Activated CD8-positive, alpha-beta T cell treated with anti-CD3 and anti-CD28 coated beads for 36 hours (primary cell): ENCODE data around the gene MOB3B. TPM values are rescaled to one million over a fixed set of nuclear protein-coding genes. Genes with fewer than 3 reads are reported as not detected.

Experiments used
- ATAC-seq: fragments of 200-7000 bp; cut with Tn5 transposase; one replicate; pipeline ENCODE4 v1.10.0; 2021; ENCODE audit warnings: mild to moderate bottlenecking, moderate library complexity
- CTCF ChIA-PET: fragments of 350-600 bp; sonication (Branson Sonifier 250); formaldehyde crosslinking; loops from one replicate; lab custom pipeline; 2021; ENCODE audit warnings: antibody characterized with exemption; lab: Charles Lee
- POLR2A ChIA-PET: fragments of 350-600 bp; sonication (Branson Sonifier 250); formaldehyde crosslinking; loops from one replicate; lab custom pipeline; 2021; ENCODE audit warnings: antibody characterized with exemption; lab: Charles Lee
- DNase-seq: peaks from one replicate; pipeline ENCODE4 v3.0.0-alpha.2; 2020
- H3K27ac Mint-ChIP-seq: one replicate; pipeline ENCODE4 v1.8.0; 2021; ENCODE audit warnings: mild to moderate bottlenecking, mixed read lengths
- H3K27me3 Mint-ChIP-seq: one replicate; pipeline ENCODE4 v1.8.0; 2021; ENCODE audit warnings: mixed read lengths
- H3K36me3 Mint-ChIP-seq: one replicate; pipeline ENCODE4 v1.8.0; 2021; ENCODE audit warnings: low read depth, mixed read lengths
- H3K4me1 Mint-ChIP-seq: one replicate; pipeline ENCODE4 v1.8.0; 2021; ENCODE audit warnings: low read depth, mixed read lengths
- H3K4me3 Mint-ChIP-seq: one replicate; pipeline ENCODE4 v1.8.0; 2021; ENCODE audit warnings: mild to moderate bottlenecking, moderate library complexity, mixed read lengths
- H3K9me3 Mint-ChIP-seq: one replicate; pipeline ENCODE4 v1.8.0; 2021; ENCODE audit warnings: mixed read lengths
- intact Hi-C: fragments of 100-400 bp; cut with micrococcal nuclease; formaldehyde crosslinking; loops from one replicate; pipeline ENCODE4 v1.10.0; 2022
- total RNA-seq, 2 experiments: library from RNA; stranded (reverse); gene quantifications; one replicate each; pipeline ENCODE4 v1.2.3, GENCODE V29; 2021
- TF ChIP-seq, protein P1 (sequence below): fragments of 200-600 bp; IDR thresholded peaks from one replicate; pipeline ENCODE4 v1.8.0; 2022; ENCODE audit warnings: antibody characterized with exemption, mild to moderate bottlenecking

Gene MOB3B
- total RNA-seq, 2 experiments from 2014 or later, result 0.47 to 0.67 TPM

DNA sequence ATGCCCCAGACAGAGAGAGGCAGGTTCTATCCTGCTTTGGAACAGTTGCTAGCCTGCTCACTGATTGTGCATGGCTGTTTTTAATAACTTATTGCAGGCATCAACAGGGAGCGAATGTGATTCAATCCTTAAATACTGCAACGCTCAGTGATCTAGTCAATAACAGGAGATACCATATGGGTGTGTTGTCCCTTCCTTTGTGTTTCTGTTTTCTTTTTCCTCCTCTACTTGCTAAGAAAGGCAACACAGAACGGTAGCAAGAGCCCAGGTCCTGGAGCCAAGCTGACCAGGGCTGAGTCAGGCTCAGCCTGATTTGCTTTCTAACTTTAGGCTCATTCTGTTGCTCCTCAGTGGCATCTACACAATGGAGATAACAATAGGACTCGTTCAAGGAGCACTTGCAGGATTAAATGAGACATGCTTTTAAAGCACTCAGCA is 134.1 kb downstream of the MOB3B start:
- CTCF ChIA-PET, result no interaction called here
- H3K27me3 Mint-ChIP-seq, result no peaks in the 10 kb centered on the region
- ATAC-seq, result no peak
- H3K4me1 Mint-ChIP-seq, result no peaks in the 10 kb centered on the region
- no peak overlapping the region for H3K4me3 Mint-ChIP-seq
- POLR2A ChIA-PET, result interaction anchor here (0.5 to 1.2 kb wide), 2 partner anchors 7 to 413 kb away, joined by 3 to 4 read pairs; no protein-coding TSS in a partner anchor
- TF ChIP-seq, protein P1, sequence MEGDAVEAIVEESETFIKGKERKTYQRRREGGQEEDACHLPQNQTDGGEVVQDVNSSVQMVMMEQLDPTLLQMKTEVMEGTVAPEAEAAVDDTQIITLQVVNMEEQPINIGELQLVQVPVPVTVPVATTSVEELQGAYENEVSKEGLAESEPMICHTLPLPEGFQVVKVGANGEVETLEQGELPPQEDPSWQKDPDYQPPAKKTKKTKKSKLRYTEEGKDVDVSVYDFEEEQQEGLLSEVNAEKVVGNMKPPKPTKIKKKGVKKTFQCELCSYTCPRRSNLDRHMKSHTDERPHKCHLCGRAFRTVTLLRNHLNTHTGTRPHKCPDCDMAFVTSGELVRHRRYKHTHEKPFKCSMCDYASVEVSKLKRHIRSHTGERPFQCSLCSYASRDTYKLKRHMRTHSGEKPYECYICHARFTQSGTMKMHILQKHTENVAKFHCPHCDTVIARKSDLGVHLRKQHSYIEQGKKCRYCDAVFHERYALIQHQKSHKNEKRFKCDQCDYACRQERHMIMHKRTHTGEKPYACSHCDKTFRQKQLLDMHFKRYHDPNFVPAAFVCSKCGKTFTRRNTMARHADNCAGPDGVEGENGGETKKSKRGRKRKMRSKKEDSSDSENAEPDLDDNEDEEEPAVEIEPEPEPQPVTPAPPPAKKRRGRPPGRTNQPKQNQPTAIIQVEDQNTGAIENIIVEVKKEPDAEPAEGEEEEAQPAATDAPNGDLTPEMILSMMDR, result no peak
- H3K27ac Mint-ChIP-seq, result no peak overlapping the region
- no peaks in the 10 kb centered on the region for H3K36me3 Mint-ChIP-seq
- DNase-seq, result no peak
- intact Hi-C loops, result no loop called here
- no peaks in the 10 kb centered on the region for H3K9me3 Mint-ChIP-seq

DNA sequence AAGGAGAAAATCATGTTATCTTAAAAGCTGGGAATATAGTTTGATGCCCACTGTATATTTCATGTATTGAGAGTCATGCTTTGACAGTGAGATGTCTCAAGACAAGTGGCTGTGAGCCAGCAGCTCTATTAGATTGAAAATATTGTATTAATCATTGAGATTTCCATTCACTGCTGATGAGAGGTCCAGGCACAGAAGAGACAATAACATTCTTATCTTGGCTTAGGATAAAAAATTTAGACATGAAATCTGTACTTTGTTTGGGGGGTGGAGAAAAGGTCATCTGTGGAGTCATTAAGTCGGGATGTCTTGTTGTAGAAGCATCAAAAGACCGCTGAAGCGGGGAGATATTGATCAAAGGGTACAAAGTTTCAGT is 134.8 kb downstream of the MOB3B start:
- DNase-seq (no peak), ATAC-seq (no peak)
- CTCF ChIA-PET, result no interaction called here
- no peaks in the 10 kb centered on the region for H3K27me3 Mint-ChIP-seq
- intact Hi-C loops, result no loop called here
- TF ChIP-seq, protein P1, result no peak
- no peaks in the 10 kb centered on the region for H3K9me3 Mint-ChIP-seq
- no peak overlapping the region for H3K27ac Mint-ChIP-seq
- no peaks in the 10 kb centered on the region for H3K36me3 Mint-ChIP-seq
- no peaks in the 10 kb centered on the region for H3K4me1 Mint-ChIP-seq
- no peak overlapping the region for H3K4me3 Mint-ChIP-seq
- POLR2A ChIA-PET, result no interaction called here

DNA sequence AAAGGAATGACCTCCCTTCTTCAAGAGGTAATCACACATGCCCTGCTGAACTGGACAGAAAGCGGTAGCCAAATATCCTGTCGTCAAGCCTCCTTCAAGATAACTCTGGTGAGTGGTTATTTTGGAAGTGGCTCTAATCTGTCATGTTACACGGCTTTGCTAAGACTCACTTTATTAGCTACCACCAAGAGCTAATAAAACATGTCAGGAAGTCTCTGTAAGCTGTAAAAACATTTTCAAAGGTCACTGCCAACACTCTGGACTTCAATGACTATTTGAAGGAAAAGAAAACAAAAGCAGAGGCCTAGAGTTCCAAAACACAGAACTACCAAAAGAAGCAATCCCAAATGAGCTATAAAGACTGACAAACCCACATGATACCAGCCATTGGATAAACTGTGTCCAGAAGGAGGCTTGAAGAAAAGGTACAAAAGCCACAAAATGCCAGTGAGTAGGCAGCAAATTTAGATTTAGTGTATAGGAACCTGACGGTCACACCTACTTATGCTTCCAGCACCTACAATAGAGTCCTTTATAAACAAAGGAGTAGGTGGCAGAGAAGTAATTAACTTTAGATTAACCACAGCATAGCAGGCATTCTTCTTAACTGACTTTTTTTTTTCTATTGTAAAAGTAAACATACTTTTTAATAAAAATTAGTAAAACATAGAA is 135.3 kb downstream of the MOB3B start:
- intact Hi-C loops, result no loop called here
- Mint-ChIP-seq H3K36me3 (no peaks in the 10 kb centered on the region), H3K4me3 (no peak overlapping the region), H3K27me3 (no peaks in the 10 kb centered on the region), H3K9me3 (no peaks in the 10 kb centered on the region), H3K27ac (no peak overlapping the region), H3K4me1 (no peaks in the 10 kb centered on the region)
- TF ChIP-seq, protein P1, result no peak
- DNase-seq (no peak), ATAC-seq (no peak)
- ChIA-PET POLR2A (no interaction called here), CTCF (no interaction called here)

DNA sequence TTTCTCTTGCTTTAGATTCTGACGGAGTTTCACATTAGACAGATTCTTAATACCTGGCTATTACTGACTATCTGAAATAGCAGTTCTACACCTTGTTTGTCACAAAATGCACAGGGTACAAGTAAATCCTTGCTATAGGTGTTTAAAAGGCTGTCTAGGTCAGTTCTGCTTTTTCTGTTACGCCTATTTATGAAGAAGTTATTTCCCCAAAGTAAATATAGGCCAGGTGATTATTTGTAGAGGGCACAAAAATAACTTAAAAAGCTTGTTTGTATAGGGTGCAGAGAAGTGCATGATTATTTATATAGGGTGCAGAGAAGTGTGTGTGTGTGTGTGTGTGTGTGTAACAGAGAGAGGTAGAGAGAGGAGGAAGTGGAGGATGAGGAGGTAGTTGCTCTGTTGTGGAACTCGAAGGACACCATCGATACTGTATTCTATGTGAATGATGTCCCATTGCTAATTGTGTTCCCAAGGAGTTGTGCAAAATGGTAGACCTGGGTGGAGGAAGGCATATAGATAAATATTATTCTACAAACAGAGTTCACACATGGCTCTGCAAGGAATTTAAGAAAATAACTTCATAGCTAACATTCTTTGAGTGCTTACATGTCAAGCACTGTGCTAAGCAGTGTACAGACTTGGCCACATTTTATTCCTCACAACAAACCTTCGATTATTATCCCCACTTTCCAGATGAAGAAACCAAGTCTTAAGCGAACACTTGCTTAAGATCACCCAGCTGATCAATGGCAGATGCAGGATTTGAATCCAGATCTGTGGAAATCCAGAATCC is 136.4 kb downstream of the MOB3B start:
- H3K27ac Mint-ChIP-seq, result no peak overlapping the region
- ATAC-seq, result no peak
- no peaks in the 10 kb centered on the region for H3K9me3 Mint-ChIP-seq
- no peaks in the 10 kb centered on the region for H3K4me1 Mint-ChIP-seq
- ChIA-PET CTCF (no interaction called here), POLR2A (no interaction called here)
- TF ChIP-seq, protein P1, result no peak
- intact Hi-C loops, result no loop called here
- H3K4me3 Mint-ChIP-seq, result no peak overlapping the region
- no peaks in the 10 kb centered on the region for H3K36me3 Mint-ChIP-seq
- no peaks in the 10 kb centered on the region for H3K27me3 Mint-ChIP-seq
- no peak for DNase-seq

DNA sequence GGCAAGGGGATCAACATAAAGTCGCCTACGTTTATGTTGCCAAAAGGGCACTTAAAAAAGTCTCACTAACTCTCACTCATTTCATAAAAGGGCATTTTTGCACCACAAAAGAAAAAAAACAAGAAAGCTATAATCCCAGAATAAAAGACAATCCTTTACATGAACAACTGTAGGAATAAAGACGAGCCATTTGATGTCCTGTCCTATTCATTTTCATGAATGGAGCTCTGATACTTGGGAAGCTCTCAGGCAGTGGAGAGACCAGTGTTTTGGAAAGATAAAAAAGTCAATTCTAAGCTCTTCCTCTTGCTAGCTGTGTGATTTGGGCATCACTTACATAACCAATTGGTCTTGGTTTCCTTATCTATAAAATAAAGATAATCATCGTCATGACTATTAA is 137.2 kb downstream of the MOB3B start:
- POLR2A ChIA-PET, result no interaction called here
- Mint-ChIP-seq H3K27ac (no peak overlapping the region), H3K4me3 (no peak overlapping the region)

More for the DNA sequence above, 137.2 kb downstream of the MOB3B start:
- no peaks in the 10 kb centered on the region for H3K4me1 Mint-ChIP-seq
- intact Hi-C loops, result no loop called here
- ATAC-seq, result no peak
- TF ChIP-seq, protein P1, result no peak
- H3K9me3 Mint-ChIP-seq, result no peaks in the 10 kb centered on the region
- no peaks in the 10 kb centered on the region for H3K27me3 Mint-ChIP-seq
- no peak for DNase-seq
- CTCF ChIA-PET, result no interaction called here
- no peaks in the 10 kb centered on the region for H3K36me3 Mint-ChIP-seq
